ENCODE measurements around the gene MMP12. TPM values are rescaled to one million over a fixed set of nuclear protein-coding genes. Genes with fewer than 3 reads are reported as not detected.
A peak's percentile ranks its signal among the peaks of the same experiment; 100 is the strongest.

Gene MMP12
- total RNA-seq, 4 donors from 2014 or later, result not detected

- no peak for DNase-seq (ENCODE audit: low spot score in 2 of 2)
- H3K27ac ChIP-seq, result no peak overlapping the region
- 59 to 60% methylated on average over 3 of the region's 3 CpGs for WGBS, 2 donors
- H3K9me3 ChIP-seq, result no peaks in the 10 kb centered on the region
- no peak overlapping the region for H3K4me3 ChIP-seq
- no peaks in the 10 kb centered on the region for H3K27me3 ChIP-seq
- TF ChIP-seq EP300 (IDR thresholded peaks at IDR 0.05), result no peak
- no peak for TF ChIP-seq CTCF (IDR thresholded peaks at IDR 0.05)
- TF ChIP-seq POLR2A (IDR thresholded peaks at IDR 0.05), result no peak
- H3K36me3 ChIP-seq, result no peaks in the 10 kb centered on the region
- H3K4me1 ChIP-seq, result peaks cover 0 to 2% (median 0%) of the 10 kb centered on the region in 4 donors
Measured at GRCh38 chr11:102846292-102846691, 28.5 kb downstream of the MMP12 start.

GRCh38 chr11:102843489-102843888 is 31.3 kb downstream of the MMP12 start, which contains the start of gene MMP3:
MMP3 (minus strand) TSS chr11:102843609; CDS start chr11:102843546, 63 bp downstream.
- WGBS, 2 donors, result 87 to 95% methylated on average over 4 of the region's 4 CpGs
- TF ChIP-seq POLR2A (IDR thresholded peaks at IDR 0.05) (no peak), EP300 (IDR thresholded peaks at IDR 0.05) (peak in 1 of 2 donors; percentile 32)
- Histone ChIP-seq H3K27ac (no peak within 1 kb of the TSS), H3K36me3 (no peaks in the 10 kb centered on the region), H3K9me3 (no peaks in the 10 kb centered on the region), H3K4me3 (peak within 1 kb of the TSS in 1 of 4 donors; percentile 18), H3K4me1 (no peaks in the 10 kb centered on the region), H3K27me3 (no peaks in the 10 kb centered on the region)
- no peak for DNase-seq (ENCODE audit: low spot score in 2 of 2)

- DNase-seq (ENCODE audit: low spot score in 2 of 2), result no peak
- Histone ChIP-seq H3K36me3 (no peaks in the 10 kb centered on the region), H3K27me3 (no peaks in the 10 kb centered on the region), H3K27ac (no peak overlapping the region), H3K9me3 (no peaks in the 10 kb centered on the region), H3K4me3 (peak overlapping the region in 1 of 4 donors; percentile 18), H3K4me1 (no peaks in the 10 kb centered on the region)
- WGBS, 2 donors, result 24 to 53% methylated on average over 1 of the region's 1 CpG
- TF ChIP-seq EP300 (IDR thresholded peaks at IDR 0.05) (no peak), POLR2A (IDR thresholded peaks at IDR 0.05) (no peak), CTCF (IDR thresholded peaks at IDR 0.05) (no peak)
Measured at GRCh38 chr11:102842930-102843329, 31.9 kb downstream of the MMP12 start.

GRCh38 chr11:102840018-102840417 is 34.8 kb downstream of the MMP12 start:
- H3K4me1 ChIP-seq, result no peaks in the 10 kb centered on the region
- H3K36me3 ChIP-seq, result no peaks in the 10 kb centered on the region
- no peak for DNase-seq (ENCODE audit: low spot score in 2 of 2)
- 49 to 52% methylated on average over 5 of the region's 5 CpGs for WGBS, 2 donors
- no peaks in the 10 kb centered on the region for H3K27me3 ChIP-seq
- no peak overlapping the region for H3K27ac ChIP-seq
- no peak overlapping the region for H3K4me3 ChIP-seq
- no peaks in the 10 kb centered on the region for H3K9me3 ChIP-seq
- no peak for TF ChIP-seq CTCF (IDR thresholded peaks at IDR 0.05)
- no peak for TF ChIP-seq POLR2A (IDR thresholded peaks at IDR 0.05)
- no peak for TF ChIP-seq EP300 (IDR thresholded peaks at IDR 0.05)

- Histone ChIP-seq H3K4me3 (no peak overlapping the region), H3K36me3 (no peaks in the 10 kb centered on the region), H3K4me1 (no peaks in the 10 kb centered on the region), H3K27me3 (no peaks in the 10 kb centered on the region), H3K27ac (no peak overlapping the region), H3K9me3 (no peaks in the 10 kb centered on the region)
- DNase-seq (ENCODE audit: low spot score in 2 of 2), result no peak
- WGBS, 2 donors, result 60 to 73% methylated on average over 2 of the region's 2 CpGs
- TF ChIP-seq EP300 (IDR thresholded peaks at IDR 0.05) (no peak), CTCF (IDR thresholded peaks at IDR 0.05) (no peak), POLR2A (IDR thresholded peaks at IDR 0.05) (no peak)
Measured at GRCh38 chr11:102837646-102838045, 37.1 kb downstream of the MMP12 start.

- no peaks in the 10 kb centered on the region for H3K4me1 ChIP-seq
- WGBS, 2 donors, result 84 to 87% methylated on average over 2 of the region's 2 CpGs
- H3K4me3 ChIP-seq, result no peak overlapping the region
- DNase-seq (ENCODE audit: low spot score in 2 of 2), result no peak
- no peaks in the 10 kb centered on the region for H3K9me3 ChIP-seq
- H3K27me3 ChIP-seq, result no peaks in the 10 kb centered on the region
- no peak for TF ChIP-seq CTCF (IDR thresholded peaks at IDR 0.05)
- no peak for TF ChIP-seq POLR2A (IDR thresholded peaks at IDR 0.05)
- TF ChIP-seq EP300 (IDR thresholded peaks at IDR 0.05), result no peak
- no peak overlapping the region for H3K27ac ChIP-seq
- H3K36me3 ChIP-seq, result no peaks in the 10 kb centered on the region
Measured at GRCh38 chr11:102837156-102837555, 37.6 kb downstream of the MMP12 start.

All from tibial nerve (tissue), 4 donors.